ENCODE data around the gene HSPA1B. TPM values are rescaled to one million over a fixed set of nuclear protein-coding genes. Genes with fewer than 3 reads are reported as not detected.
A peak's percentile ranks its signal among the peaks of the same experiment; 100 is the strongest.
"Not testable (repeated sequence)": the region's sequence is repeated elsewhere in the genome, so short reads cannot be mapped to it uniquely, and the experiment has no call there.

The HSPA1B gene
- total RNA-seq, 4 donors from 2014 or later = 85.7 to 199 (median 146) TPM

GRCh38 chr6:31815025-31815838 is 12.3 kb upstream of the HSPA1B start, which contains the start of the genes HSPA1A and HSPA1L:
Gene HSPA1A (plus strand): TSS chr6:31815543. CDS start chr6:31815757, 214 bp downstream.
Gene HSPA1L (minus strand): TSS chr6:31815283. CDS start chr6:31811972, 3,311 bp downstream.
- H3K27ac ChIP-seq = peak within 1 kb of the TSS; percentile 91 to 99 (median 96)
- TF ChIP-seq CTCF (IDR thresholded peaks at IDR 0.05) (no peak), POLR2A (IDR thresholded peaks at IDR 0.05) (peak; percentile 98 to 100)
- peak within 1 kb of the TSS; percentile 59 to 78 (median 62) for H3K4me3 ChIP-seq
- H3K9me3 ChIP-seq = no peaks in the 10 kb centered on the region
- H3K36me3 ChIP-seq = no peaks in the 10 kb centered on the region
- DNase-seq = peak; percentile 85 to 96 (median 92)
- H3K27me3 ChIP-seq = no peaks in the 10 kb centered on the region
- H3K4me1 ChIP-seq = peaks cover 0 to 34% (median 4%) of the 10 kb centered on the region in 4 donors

GRCh38 chr6:31817133-31817928 is 10.2 kb upstream of the HSPA1B start:
- H3K27me3 ChIP-seq, H3K9me3 ChIP-seq, H3K36me3 ChIP-seq: not testable (repeated sequence)
- Histone ChIP-seq H3K4me3 (peak overlapping the region; percentile 39 to 53 (median 48)), H3K4me1 (peaks cover 0 to 44% (median 4%) of the 10 kb centered on the region in 4 donors), H3K27ac (peak overlapping the region; percentile 67 to 96 (median 83))
- TF ChIP-seq CTCF (IDR thresholded peaks at IDR 0.05) = peak in 1 of 6 experiments; percentile 18
- DNase-seq = peak in 1 of 3 donors; percentile 47

- not testable (repeated sequence) for H3K9me3 ChIP-seq, H3K36me3 ChIP-seq, H3K27me3 ChIP-seq, DNase-seq
- Histone ChIP-seq H3K4me1 (peaks cover 0 to 50% (median 4%) of the 10 kb centered on the region in 4 donors), H3K27ac (peak overlapping the region; percentile 67 to 96 (median 83)), H3K4me3 (peak overlapping the region; percentile 39 to 53 (median 48))
Measured at GRCh38 chr6:31817929-31818511, 9.5 kb upstream of the HSPA1B start.

- Histone ChIP-seq H3K4me3 (peak overlapping the region in 1 of 4 donors; percentile 51), H3K27me3 (no peaks in the 10 kb centered on the region), H3K36me3 (no peaks in the 10 kb centered on the region), H3K9me3 (no peaks in the 10 kb centered on the region), H3K27ac (peak overlapping the region; percentile 19 to 96 (median 52)), H3K4me1 (peaks cover 0 to 54% (median 4%) of the 10 kb centered on the region in 4 donors)
- DNase-seq = no peak
- TF ChIP-seq POLR2A (IDR thresholded peaks at IDR 0.05) (no peak), CTCF (IDR thresholded peaks at IDR 0.05) (no peak)
Measured at GRCh38 chr6:31819871-31820299, 7.7 kb upstream of the HSPA1B start.

- H3K4me3 ChIP-seq, H3K9me3 ChIP-seq, H3K27me3 ChIP-seq, DNase-seq, H3K36me3 ChIP-seq: not testable (repeated sequence)
- Histone ChIP-seq H3K27ac (peak overlapping the region; percentile 19 to 96 (median 52)), H3K4me1 (peaks cover 0 to 58% (median 4%) of the 10 kb centered on the region in 4 donors)
Measured at GRCh38 chr6:31820399-31820798, 7.1 kb upstream of the HSPA1B start.

GRCh38 chr6:31821301-31822035 is 6.1 kb upstream of the HSPA1B start:
- peaks cover 0 to 65% (median 7%) of the 10 kb centered on the region in 4 donors for H3K4me1 ChIP-seq
- H3K9me3 ChIP-seq = no peaks in the 10 kb centered on the region
- peak; percentile 60 to 85 (median 84) for DNase-seq
- H3K27me3 ChIP-seq = no peaks in the 10 kb centered on the region
- no peaks in the 10 kb centered on the region for H3K36me3 ChIP-seq
- TF ChIP-seq CTCF (IDR thresholded peaks at IDR 0.05) = no peak
- no peak for TF ChIP-seq POLR2A (IDR thresholded peaks at IDR 0.05)
- H3K27ac ChIP-seq = peak overlapping the region; percentile 89 to 96 (median 94)
- peak overlapping the region; percentile 49 to 59 (median 54) for H3K4me3 ChIP-seq

All from Peyer's patch (tissue), 4 donors.